HG03139 (cell line): Measurements from ENCODE around the gene ZNF423.

ENCODE experiments used
- ATAC-seq: cut with Tn5 transposase; IDR thresholded peaks from one replicate; pipeline ENCODE4 v1.9.1; 2021; ENCODE audit not compliant: unreplicated experiment

The ZNF423 gene

GRCh38 chr16:49755716-49756505 lies 100.0 kb downstream of the ZNF423 start:
- ATAC-seq = no peak

- no peak for ATAC-seq
Observed at GRCh38 chr16:49755313-49755620, 100.6 kb downstream of the ZNF423 start.

- ATAC-seq = no peak
Observed at GRCh38 chr16:49754495-49755312, 101.2 kb downstream of the ZNF423 start.

- ATAC-seq = no peak
Observed at GRCh38 chr16:49750341-49751000, 105.4 kb downstream of the ZNF423 start.

- ATAC-seq = no peak
Observed at GRCh38 chr16:49749816-49750215, 106.1 kb downstream of the ZNF423 start.

GRCh38 chr16:49748322-49748721 lies 107.6 kb downstream of the ZNF423 start:
- no peak for ATAC-seq

GRCh38 chr16:49747654-49748053 lies 108.3 kb downstream of the ZNF423 start:
- ATAC-seq = no peak

- no peak for ATAC-seq
Observed at GRCh38 chr16:49746545-49746944, 109.4 kb downstream of the ZNF423 start.

GRCh38 chr16:49745311-49745747 lies 110.6 kb downstream of the ZNF423 start:
- no peak for ATAC-seq

- no peak for ATAC-seq
Observed at GRCh38 chr16:49744244-49745220, 111.4 kb downstream of the ZNF423 start.

GRCh38 chr16:49743658-49744057 lies 112.3 kb downstream of the ZNF423 start:
- ATAC-seq = no peak

GRCh38 chr16:49743203-49743464 lies 112.8 kb downstream of the ZNF423 start:
- no peak for ATAC-seq

- no peak for ATAC-seq
Observed at GRCh38 chr16:49742428-49743202, 113.3 kb downstream of the ZNF423 start.

- ATAC-seq = no peak
Observed at GRCh38 chr16:49740256-49740655, 115.7 kb downstream of the ZNF423 start.

GRCh38 chr16:49739381-49739780 lies 116.5 kb downstream of the ZNF423 start:
- no peak for ATAC-seq

GRCh38 chr16:49738832-49739231 lies 117.1 kb downstream of the ZNF423 start:
- no peak for ATAC-seq

- no peak for ATAC-seq
Observed at GRCh38 chr16:49738001-49738400, 117.9 kb downstream of the ZNF423 start.

GRCh38 chr16:49737541-49737940 lies 118.4 kb downstream of the ZNF423 start:
- ATAC-seq = no peak

GRCh38 chr16:49734331-49734730 lies 121.6 kb downstream of the ZNF423 start:
- ATAC-seq = no peak
